SW 1271 (cell line): ENCODE results near the gene FGFR3.

Experiments
- DNase-seq, 2 experiments: peaks; one replicate each; lab custom pipeline; 2025; lab: John Stamatoyannopoulos, UW

The FGFR3 gene

DNA sequence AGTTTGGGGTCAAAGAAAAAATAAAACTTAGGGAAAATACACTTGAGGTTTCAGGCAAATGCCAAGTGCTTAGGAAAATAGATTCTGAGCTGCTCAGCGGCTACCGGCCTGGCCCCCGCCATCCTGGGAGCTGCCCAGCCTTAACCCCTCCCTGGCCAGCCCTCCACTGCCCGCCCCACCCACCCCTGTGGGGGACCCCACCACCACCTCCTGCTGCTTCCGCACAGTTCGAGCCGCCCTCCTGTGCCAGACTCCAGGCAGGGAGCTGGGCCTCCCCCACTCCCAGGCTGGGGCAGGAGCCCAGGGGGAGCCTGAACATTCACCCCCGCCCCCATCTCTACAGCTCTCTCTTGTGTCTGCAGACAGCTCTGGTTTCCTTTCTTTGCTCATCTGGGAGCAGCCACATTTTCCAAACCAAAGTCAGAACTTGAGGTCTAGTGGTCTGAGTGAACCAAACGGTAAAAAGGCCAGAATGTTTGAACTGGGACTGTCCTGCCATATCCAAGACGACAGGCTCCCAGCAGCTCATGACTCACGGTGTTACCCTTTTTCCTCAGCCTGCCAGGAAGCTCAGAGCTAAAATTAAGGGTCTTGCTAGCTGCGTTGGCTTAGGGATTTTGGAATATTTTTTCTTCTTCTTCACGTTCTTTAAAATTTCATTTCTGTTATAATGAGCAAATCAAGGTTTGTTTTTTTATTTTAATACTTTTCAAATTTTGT, 4.7 kb upstream of the FGFR3 start:
- no peak for DNase-seq

DNA sequence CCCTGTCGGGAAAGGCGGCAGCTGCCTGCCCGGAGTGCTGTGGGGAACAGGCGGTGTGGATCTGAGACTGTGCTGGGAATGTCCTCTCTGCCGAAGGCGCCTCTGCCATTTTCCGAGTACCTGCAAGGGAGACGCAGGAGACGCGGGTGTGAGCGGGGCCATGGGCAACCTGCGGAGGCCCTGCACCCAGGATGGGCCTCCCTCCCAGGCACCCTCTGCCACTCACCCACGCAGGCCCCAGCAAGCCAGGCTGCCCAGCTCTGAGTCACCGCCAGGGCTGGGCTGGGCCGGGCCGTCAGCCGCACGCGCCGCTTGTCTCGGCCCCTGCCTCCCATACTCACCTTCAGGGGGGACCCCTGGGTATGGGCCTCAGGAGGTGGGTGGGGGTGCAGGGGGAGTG, 3.5 kb upstream of the FGFR3 start:
- no peak for DNase-seq

DNA sequence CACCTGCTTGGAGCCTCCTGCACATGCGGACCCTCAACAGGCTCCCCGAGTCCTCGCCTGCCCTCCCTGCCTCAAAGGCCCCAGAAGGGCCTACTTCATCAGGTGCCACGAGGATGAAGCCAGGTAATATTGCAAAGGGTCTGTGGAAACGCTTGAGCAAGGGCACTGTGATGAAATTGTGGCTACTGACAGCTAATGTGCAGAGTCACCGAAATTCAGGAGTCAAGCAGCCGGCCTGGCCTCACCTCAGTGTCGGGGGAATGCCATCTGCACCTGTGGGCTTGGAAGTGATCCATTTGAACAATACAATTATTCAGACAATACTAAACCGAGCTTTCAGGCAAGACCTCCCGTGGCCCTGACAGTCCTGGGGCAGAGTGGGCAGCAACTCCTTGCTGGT, 3.1 kb upstream of the FGFR3 start:
- no peak for DNase-seq

DNA sequence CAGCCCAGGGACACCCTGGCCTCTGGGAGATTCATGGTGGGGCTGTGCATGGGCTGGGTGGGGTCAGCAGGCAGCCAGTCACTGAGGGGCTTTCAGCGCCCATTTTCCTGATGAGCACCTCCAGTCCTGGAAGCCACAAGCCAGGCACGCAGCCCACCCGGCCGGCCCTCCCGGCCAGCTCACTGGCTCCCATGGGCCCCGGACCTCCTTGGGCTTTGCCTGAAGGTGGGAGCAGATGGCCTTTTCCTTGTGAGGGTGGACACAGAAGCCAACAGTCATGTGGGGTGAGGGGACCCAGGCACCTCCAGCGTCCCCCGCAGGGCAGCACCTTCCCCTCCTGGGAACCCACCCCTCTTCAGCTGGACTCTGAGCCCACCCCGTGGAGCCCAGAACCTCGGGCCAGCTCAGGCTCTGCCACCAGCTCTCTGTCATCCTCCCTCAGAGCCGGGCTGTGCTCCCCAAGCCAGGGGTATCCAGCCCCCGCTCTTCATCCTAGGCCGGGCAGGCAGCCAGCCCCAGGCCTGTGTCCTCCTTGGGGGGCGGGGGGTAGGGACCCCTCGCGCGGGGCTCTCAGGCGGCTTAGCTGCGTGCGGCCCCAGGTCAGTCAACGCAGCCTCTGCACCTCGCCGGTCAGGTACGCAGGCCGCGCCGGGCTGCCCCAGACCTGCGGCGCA, 798 bp upstream of the FGFR3 start:
- DNase-seq, result no peak

DNA sequence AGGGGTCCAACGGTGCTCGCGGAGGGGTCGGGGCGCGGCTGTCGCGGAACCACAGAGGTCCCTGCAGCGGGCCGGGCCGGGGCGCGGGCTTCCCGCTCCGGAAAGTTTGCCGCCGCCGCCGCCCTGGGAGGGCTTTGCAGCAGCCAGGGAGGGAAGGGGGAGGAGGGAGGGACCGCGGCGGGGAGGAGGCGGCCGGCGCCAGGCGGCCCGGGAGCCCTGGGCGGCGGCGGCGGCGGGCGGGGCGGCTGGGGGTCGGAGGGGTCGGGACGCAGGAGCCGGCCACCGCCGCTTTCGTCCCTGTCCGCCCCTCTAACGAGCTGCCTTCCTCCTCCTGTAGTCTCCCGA, 375 bp downstream of the FGFR3 start:
- DNase-seq, result no peak

DNA sequence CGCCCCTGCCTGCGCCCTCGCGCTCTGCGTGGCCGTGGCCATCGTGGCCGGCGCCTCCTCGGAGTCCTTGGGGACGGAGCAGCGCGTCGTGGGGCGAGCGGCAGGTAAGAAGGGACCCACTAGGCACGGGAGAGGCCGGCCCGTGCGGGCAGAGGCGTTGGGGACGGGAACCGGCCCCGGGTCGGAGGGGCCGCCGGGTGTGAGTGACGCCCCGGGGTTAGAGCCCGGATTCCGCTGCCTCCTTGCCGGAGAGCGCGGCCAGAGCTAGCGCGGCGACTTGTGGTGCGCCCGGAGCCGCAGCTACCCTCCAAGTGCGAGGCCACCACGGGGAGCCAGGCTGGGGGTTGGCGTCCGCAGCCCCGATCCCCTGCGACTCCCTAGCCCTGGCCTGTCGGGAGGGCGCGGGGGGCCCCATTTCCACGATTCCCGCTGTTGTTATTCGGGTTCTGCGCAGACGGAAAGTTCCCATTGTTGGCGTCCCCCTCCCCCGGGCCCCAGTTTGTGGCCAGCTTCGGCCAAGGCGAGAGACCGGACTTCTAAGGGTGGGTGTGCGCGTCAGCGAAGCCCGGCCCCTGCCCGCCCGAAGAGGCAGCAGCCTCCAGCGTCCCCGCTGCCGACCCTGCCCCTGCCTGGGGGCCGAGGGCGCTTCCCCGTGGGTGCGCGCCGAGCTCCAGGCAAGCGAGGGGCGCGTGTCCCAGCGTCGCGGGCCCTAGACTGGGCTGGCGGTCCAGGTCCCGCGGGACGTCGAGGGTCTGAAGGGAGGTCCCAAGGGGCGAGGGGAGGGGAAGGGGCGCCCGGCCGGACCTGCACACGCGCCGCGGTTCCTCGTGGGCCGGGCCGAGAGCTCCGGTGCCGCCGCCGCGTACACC, 1.1 kb downstream of the FGFR3 start:
- DNase-seq, result no peak

DNA sequence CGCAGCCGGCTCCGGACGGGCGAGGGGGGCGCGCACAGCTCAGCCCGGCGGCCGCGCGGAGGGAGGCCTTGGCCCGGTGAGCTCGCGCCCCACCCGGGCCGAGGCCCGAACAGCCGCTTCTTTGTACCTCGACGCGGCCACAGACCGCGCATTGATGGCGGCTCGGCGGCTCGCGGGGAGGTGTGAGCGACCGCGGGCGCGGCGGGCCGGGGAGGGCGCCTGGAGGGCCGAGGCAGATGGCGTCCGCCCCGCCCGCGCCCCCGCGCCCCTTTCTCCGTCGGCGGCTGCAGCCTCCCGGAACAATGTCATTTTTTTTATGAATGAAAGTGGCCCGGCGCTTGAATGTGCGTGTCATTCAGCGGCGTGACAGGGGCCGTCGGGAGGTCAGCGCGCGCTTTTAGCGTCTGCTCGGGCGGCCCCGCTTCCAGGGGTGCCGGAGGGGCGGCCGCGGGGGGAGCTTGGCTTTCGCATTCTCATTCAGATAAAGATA, 1.8 kb downstream of the FGFR3 start:
- no peak for DNase-seq

DNA sequence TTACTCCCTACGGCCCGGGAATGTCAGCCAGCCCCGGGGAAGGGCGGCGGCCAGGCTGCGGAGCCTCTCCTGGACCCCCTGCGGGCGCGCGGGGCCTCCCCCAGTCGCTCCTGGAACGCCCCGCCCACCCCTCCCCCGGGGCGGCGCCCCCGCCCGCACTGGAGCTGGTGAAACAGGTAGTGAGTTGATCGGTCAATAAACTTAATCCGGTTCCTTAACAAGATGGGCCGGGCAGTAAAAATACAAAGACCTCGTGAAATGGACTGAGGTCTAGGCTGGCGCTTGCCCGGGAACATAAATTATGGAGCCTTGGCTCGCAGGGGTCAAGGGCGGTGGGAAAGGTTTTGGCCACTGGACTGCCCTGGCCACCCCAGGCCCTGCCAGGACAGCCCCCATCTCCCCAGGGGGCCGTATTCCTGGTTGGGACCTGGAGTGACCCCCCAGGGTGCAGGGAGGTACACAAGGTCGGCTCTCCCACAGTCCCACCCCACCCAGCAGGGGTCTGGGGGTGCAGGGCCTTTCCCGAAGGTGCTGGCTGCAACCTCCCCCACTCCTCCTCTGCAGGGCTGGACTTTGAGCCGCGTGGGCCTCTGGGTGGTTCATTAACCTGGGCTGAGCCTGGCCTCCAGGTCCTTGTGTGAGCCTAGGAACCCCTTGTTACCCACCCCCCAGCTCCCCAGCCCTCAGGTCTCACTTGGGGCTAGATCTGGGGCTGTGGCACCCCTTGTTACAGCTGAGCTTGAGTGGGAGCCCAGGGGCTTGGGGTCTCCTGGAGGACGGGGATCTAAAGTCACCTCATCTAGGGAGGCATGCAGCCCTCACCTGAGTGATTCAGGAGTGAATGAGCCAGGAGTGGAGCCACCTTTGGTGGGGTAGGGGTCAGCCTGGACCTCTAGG, 2.5 kb downstream of the FGFR3 start:
- no peak for DNase-seq

DNA sequence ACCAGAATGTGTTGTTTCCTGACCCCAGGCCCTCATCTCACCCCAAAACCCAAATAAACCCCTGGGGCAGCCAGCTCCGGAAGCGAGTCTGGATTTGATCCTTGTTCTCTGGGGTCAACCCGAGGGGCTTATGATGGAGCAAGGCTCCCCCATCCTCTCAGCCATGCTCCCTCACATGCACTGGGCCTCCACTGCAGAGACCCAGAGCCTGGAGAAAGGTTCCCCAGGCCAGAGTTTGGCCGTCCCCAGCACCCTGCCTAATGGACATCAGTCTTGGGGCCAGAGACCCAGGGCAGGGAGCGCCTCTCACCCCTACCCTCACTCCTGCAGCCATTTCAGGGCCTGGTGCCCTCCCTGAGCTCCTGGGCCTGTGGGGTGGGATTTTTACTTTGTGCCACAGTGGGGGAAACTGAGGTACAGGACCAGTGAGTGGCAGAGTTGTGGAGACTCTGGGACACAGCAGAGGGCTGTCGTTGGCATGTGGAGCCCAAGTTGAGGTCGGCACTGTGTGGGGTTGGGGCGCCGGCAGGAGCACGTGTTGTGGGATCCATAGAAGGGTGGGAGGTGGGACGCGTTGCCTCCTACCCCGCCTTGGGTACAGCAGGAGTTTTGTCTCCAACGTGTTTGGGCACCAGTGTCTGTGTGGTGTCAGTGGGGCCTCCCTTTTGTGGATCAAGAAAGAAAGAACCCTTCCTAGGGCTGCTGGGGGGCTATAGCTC, 3.6 kb downstream of the FGFR3 start:
- no peak for DNase-seq

DNA sequence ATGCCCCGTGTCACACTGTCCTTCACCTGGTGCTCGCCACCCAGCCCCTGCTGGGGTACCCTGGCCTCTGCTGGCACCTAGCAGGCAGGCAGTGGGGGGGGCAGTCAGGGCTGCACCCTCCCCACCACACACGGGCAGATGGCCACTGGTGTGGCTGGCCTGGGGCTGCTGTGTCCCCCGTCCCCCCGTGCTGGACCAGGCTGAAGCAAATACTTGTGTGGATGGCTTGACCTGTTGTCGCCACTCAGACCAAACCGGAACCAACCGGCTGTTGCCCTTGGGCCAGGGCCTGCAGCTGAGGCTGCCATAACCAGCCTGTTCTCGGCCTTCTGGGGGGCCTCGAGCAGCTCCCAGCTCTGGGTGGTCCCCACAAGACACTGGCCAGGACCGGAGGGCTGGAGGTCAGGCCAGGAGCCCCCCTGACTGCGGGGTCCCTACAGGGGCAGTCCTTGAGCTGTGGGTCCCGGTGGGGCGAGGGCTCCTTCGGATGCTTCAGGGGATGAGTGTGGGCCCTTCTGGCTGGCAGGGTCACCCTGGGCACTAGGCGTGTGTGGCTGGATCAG, 4.3 kb downstream of the FGFR3 start:
- no peak for DNase-seq

DNA sequence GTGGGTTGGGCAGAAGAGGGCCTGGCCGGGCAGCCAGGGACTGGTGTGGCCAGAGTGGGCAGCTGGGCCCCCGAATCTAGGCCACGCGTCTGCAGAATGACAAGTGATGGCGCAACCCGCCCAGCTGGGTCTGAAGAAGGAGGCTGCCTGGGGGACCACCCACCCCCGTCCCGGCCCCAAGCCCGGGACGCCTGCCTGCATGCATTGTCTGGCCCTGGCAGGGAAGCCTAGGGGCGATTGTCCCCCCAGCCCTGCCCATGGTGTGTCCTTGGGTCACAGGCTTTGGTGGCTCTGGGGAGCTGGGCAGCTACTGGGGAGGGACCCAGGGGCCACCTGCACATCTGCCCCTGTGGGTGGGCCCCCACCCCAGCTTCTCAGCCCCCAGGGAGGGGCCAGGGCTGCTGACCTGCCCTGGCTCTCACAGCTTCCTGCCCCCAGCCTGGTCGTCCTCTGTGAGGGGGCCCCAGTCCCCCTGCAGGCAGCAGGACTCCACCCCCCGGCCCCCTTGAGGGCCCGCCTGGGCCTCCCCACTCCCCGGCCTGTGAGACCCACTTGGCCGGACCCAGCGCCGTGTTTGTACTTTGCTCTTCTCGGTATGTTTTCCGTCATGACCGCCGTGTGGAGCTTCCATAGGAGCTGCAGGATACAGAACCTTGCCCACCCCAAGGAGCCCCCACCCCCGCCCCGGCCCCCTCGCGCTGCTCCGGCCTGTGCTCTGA, 4.9 kb downstream of the FGFR3 start:
- DNase-seq, result no peak

DNA sequence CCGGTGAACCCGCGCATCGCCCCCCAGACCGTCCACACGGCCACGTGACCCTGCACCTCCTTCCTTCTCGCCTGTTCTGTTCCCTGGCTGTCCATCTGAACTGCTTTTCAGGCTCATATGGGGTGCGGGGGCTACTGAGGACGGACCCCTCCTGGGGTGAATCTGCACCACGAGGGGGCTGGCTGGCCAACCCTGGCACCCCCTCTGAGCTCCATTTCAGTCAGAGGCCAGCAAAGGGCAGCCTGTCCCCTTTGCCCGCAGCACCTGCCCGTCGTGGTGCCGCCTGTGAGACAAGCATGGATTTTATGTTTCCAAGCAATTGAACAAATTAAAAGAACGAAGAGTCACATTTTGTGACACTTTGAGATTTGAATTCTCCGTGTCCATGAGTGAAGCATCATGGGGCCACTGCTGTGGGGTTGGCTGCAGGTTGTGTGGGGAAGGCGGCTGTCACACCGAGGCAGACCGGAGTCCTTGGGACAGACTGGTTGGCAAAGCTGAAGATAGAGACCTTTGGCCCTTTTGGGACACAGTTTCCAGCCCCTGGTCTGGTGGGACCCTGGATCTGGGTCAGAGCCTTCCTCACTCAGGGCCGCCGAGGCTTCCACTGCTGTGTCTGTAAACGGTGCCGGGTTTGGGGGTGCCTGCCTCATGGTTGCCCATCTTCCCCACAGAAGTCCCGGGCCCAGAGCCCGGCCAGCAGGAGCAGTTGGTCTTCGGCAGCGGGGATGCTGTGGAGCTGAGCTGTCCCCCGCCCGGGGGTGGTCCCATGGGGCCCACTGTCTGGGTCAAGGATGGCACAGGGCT, 5.7 kb downstream of the FGFR3 start:
- no peak for DNase-seq

DNA sequence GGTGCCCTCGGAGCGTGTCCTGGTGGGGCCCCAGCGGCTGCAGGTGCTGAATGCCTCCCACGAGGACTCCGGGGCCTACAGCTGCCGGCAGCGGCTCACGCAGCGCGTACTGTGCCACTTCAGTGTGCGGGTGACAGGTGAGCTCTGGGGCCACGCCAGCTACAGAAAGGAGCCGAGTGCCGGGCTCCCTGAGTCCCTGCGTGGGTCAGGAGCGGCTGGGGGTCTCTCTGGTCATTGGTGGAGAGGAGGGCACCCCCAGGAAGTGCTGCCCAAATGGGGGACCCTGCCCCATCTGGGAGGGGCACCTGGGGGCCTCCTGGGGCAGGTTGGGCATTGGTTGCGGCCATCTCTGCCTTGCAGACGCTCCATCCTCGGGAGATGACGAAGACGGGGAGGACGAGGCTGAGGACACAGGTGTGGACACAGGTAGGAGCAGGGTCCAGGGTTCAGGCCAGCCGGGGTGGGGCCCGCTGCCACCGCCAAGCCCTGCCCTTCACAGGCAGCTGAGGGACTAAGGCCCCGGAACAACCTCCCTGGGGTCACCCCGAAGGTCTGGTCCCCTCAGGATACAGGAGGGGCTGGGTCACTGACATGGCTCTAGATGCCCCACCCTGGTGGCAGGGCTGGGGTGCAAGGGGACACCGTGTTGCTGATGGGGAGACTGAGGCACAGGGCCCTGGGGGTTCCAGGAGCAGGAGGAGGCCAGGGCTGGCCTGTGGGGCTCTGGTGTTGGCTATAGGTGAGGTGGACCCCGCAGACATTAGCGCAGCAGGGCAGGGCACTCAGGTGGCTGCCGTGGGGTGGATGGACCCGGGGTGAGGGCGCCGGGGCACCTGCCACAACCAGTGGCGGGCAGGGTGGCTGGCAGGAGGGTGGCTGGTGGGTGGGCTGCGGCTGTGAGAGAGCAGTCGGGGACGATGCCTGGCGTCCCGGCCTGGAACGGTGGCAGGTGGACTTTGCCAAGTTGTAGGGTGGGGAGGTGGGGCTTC, 6.6 kb downstream of the FGFR3 start:
- no peak for DNase-seq

DNA sequence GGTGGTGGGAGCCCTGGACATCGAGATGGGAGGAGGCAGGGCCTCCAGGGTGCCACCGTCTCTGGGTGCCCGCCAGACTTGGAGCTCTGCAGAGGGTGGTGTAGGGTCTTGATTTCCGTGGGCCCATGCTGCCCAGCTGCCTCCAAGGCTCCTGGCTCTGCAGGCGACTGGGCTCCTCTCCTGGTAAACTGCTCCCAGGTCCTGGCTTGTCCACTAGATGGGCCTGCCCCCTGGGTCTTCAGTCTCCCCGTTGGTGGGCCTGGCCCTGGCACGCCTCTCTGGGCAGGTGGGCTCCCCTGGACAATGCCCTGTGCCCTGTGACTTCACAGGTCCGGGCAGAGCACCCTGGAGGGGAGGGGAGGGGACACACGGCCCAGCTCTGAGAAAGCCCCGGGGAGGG, 7.7 kb downstream of the FGFR3 start:
- no peak for DNase-seq

DNA sequence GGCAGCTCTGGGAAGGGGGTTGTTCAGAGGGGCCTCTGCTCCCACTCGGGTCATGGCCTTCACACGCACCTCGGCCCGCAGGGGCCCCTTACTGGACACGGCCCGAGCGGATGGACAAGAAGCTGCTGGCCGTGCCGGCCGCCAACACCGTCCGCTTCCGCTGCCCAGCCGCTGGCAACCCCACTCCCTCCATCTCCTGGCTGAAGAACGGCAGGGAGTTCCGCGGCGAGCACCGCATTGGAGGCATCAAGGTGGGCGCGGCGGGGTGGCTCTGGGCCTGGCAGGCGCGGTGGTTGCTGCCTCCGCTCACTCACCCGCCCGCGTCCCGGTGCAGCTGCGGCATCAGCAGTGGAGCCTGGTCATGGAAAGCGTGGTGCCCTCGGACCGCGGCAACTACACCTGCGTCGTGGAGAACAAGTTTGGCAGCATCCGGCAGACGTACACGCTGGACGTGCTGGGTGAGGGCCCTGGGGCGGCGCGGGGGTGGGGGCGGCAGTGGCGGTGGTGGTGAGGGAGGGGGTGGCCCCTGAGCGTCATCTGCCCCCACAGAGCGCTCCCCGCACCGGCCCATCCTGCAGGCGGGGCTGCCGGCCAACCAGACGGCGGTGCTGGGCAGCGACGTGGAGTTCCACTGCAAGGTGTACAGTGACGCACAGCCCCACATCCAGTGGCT, 8.3 kb downstream of the FGFR3 start:
- no peak for DNase-seq

DNA sequence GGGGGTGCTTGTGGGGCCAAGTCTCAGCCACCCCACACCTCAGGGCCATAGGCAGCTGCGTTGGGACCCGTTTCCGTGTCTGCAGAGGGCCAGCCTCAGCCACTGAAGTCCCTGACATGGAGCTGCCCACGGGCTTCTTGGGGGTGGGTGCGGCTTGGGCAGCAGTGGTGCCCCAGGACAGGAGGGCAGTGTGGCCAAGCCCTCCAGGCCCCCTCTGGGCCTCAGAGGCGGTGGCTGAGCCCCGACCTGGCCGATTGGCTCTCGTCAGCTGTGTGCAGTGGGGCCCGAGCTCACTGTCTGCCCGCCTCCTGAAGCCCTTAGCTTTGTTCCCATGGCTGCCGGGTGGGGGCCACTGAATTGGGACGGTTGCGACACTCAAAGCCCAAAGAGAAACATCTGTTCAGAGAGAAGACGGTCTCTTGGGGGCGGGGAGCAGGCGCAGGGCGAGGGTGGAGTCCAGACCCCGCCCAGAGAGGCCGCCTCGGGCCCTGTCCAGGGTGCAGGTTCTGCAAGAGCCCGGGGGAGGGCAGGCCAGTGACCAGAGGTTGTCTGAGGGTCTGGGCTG, 9.1 kb downstream of the FGFR3 start:
- no peak for DNase-seq
